ENCODE data around the gene NLRP8.
"Not testable (repeated sequence)": the region's sequence is repeated elsewhere in the genome, so short reads cannot be mapped to it uniquely, and the experiment has no call there.

The NLRP8 gene

GRCh38 chr19:55947532-55947931 is at the start of gene NLRP8:
TSS of gene NLRP8 (plus strand) at chr19:55947832.
- DNase-seq (ENCODE audit: low read depth in 2 of 2), result no peak

- no peak for DNase-seq (ENCODE audit: low read depth in 2 of 2)
These were observed 48.7 kb upstream of the NLRP8 start for GRCh38 chr19:55898911-55899310.

- no peak for DNase-seq (ENCODE audit: low read depth in 2 of 2)
These were observed 46.1 kb upstream of the NLRP8 start for GRCh38 chr19:55901369-55902079.

GRCh38 chr19:55902080-55902751 is 45.4 kb upstream of the NLRP8 start:
- no peak for DNase-seq (ENCODE audit: low read depth in 2 of 2)

- DNase-seq (ENCODE audit: low read depth in 2 of 2), result no peak
These were observed 40.3 kb upstream of the NLRP8 start for GRCh38 chr19:55907286-55907685.

GRCh38 chr19:55907746-55908145 is 39.9 kb upstream of the NLRP8 start:
- no peak for DNase-seq (ENCODE audit: low read depth in 2 of 2)

GRCh38 chr19:55909801-55910200 is 37.8 kb upstream of the NLRP8 start:
- DNase-seq (ENCODE audit: low read depth in 2 of 2), result no peak

GRCh38 chr19:55912916-55913315 is 34.7 kb upstream of the NLRP8 start:
- no peak for DNase-seq (ENCODE audit: low read depth in 2 of 2)

- DNase-seq (ENCODE audit: low read depth in 2 of 2), result no peak
These were observed 33.9 kb upstream of the NLRP8 start for GRCh38 chr19:55913643-55914268.

GRCh38 chr19:55923556-55923955 is 24.1 kb upstream of the NLRP8 start:
- DNase-seq (ENCODE audit: low read depth in 2 of 2), result no peak

- no peak for DNase-seq (ENCODE audit: low read depth in 2 of 2)
These were observed 19.6 kb upstream of the NLRP8 start for GRCh38 chr19:55927991-55928390.

- not testable (repeated sequence) for DNase-seq (ENCODE audit: low read depth in 2 of 2)
These were observed 18.4 kb upstream of the NLRP8 start for GRCh38 chr19:55929258-55929657.

- DNase-seq (ENCODE audit: low read depth in 2 of 2), result no peak
These were observed 16.6 kb upstream of the NLRP8 start for GRCh38 chr19:55930996-55931515.

GRCh38 chr19:55931936-55932386 is 15.7 kb upstream of the NLRP8 start, which contains the start of gene NLRP13:
TSS of gene NLRP13 (minus strand) at chr19:55932336. CDS start at chr19:55932311, 25 bp downstream.
- DNase-seq (ENCODE audit: low read depth in 2 of 2), result no peak

- DNase-seq (ENCODE audit: low read depth in 2 of 2), result no peak
These were observed 12.4 kb upstream of the NLRP8 start for GRCh38 chr19:55935206-55935605.

GRCh38 chr19:55939206-55939605 is 8.4 kb upstream of the NLRP8 start:
- DNase-seq (ENCODE audit: low read depth in 2 of 2), result no peak

GRCh38 chr19:55940306-55940705 is 7.3 kb upstream of the NLRP8 start:
- no peak for DNase-seq (ENCODE audit: low read depth in 2 of 2)

- DNase-seq (ENCODE audit: low read depth in 2 of 2), result not testable (repeated sequence)
These were observed 2.9 kb downstream of the NLRP8 start for GRCh38 chr19:55950566-55950965.

GRCh38 chr19:55956431-55956830 is 8.8 kb downstream of the NLRP8 start:
- DNase-seq (ENCODE audit: low read depth in 2 of 2), result no peak

GRCh38 chr19:55958356-55958755 is 10.7 kb downstream of the NLRP8 start:
- DNase-seq (ENCODE audit: low read depth in 2 of 2), result no peak

- DNase-seq (ENCODE audit: low read depth in 2 of 2), result no peak
These were observed 12.5 kb downstream of the NLRP8 start for GRCh38 chr19:55959996-55960675.

- no peak for DNase-seq (ENCODE audit: low read depth in 2 of 2)
These were observed 14.6 kb downstream of the NLRP8 start for GRCh38 chr19:55962186-55962585.
